GM23248 (cell line): ENCODE results near the gene CCDC88C. TPM values are rescaled to one million over a fixed set of nuclear protein-coding genes. Genes with fewer than 3 reads are reported as not detected.
"Not testable (repeated sequence)": the region's sequence is repeated elsewhere in the genome, so short reads cannot be mapped to it uniquely, and the experiment has no call there.

ENCODE experiments used
- DNase-seq: peaks from one replicate; pipeline ENCODE4 v3.0.0-alpha.2; 2015
- H2AFZ ChIP-seq: fragments of 200-600 bp; sonication (generic); 2 replicates; pipeline ENCODE4 v1.6.1; 2016; ENCODE audit warnings: antibody characterized with exemption
- H3F3A ChIP-seq: fragments of 200-600 bp; sonication (generic); 2 replicates; pipeline ENCODE4 v1.6.1; 2016; ENCODE audit warnings: mild to moderate bottlenecking, antibody characterized with exemption, mixed run types; ENCODE audit not compliant: insufficient read depth
- H3K27ac ChIP-seq: fragments of 200-600 bp; sonication (generic); 2 replicates; pipeline ENCODE4 v1.5.1; 2016; ENCODE audit warnings: mild to moderate bottlenecking
- H3K27me3 ChIP-seq: fragments of 200-600 bp; sonication (generic); replicated peaks from 2 replicates; pipeline ENCODE4 v1.6.1; 2016; ENCODE audit warnings: mild to moderate bottlenecking; ENCODE audit not compliant: insufficient read depth
- H3K36me3 ChIP-seq: fragments of 200-600 bp; sonication (generic); 2 replicates; pipeline ENCODE4 v1.6.1; 2016; ENCODE audit warnings: low read depth, mild to moderate bottlenecking
- H3K4me1 ChIP-seq: fragments of 200-600 bp; sonication (generic); 2 replicates; pipeline ENCODE4 v1.6.1; 2016; ENCODE audit warnings: mild to moderate bottlenecking; ENCODE audit not compliant: insufficient read depth
- H3K4me2 ChIP-seq: fragments of 200-600 bp; sonication (generic); one replicate; pipeline ENCODE4 v1.6.1; 2016; ENCODE audit warnings: mild to moderate bottlenecking; ENCODE audit not compliant: unreplicated experiment
- H3K4me3 ChIP-seq: fragments of 200-600 bp; sonication (generic); 2 replicates; pipeline ENCODE4 v1.5.1; 2016; ENCODE audit warnings: mild to moderate bottlenecking
- H3K79me2 ChIP-seq: fragments of 200-600 bp; sonication (generic); 2 replicates; pipeline ENCODE4 v1.6.1; 2016; ENCODE audit warnings: mild to moderate bottlenecking; ENCODE audit not compliant: insufficient read depth
- H3K9ac ChIP-seq: fragments of 200-600 bp; sonication (generic); 2 replicates; pipeline ENCODE4 v1.6.1; 2016; ENCODE audit warnings: mild to moderate bottlenecking
- H3K9me2 ChIP-seq: fragments of 200-600 bp; sonication (generic); 2 replicates; pipeline ENCODE4 v1.6.1; 2016; ENCODE audit warnings: mixed run types, mild to moderate bottlenecking, moderate library complexity; ENCODE audit not compliant: insufficient read depth
- H3K9me3 ChIP-seq: fragments of 200-600 bp; sonication (generic); one replicate; pipeline ENCODE4 v1.6.1; 2017; ENCODE audit warnings: low read depth
- H4K20me1 ChIP-seq: fragments of 200-600 bp; sonication (generic); 2 replicates; pipeline ENCODE4 v1.6.0; 2016; ENCODE audit not compliant: insufficient read depth
- EZH2 ChIP-seq: fragments of 200-600 bp; sonication (generic); IDR thresholded peaks from 2 replicates; pipeline ENCODE4 v1.6.1; 2018; ENCODE audit warnings: antibody characterized with exemption, mild to moderate bottlenecking; ENCODE audit not compliant: insufficient read depth, poor library complexity, severe bottlenecking
- EZH2phosphoT487 ChIP-seq: fragments of 200-600 bp; sonication (generic); IDR thresholded peaks from 2 replicates; pipeline ENCODE4 v1.6.1; 2018; ENCODE audit warnings: antibody characterized with exemption, moderate library complexity, mild to moderate bottlenecking, low read depth; ENCODE audit not compliant: insufficient read depth
- WGBS, 2 experiments: methylation state at CpG; one replicate each; pipeline ENCODE4 v1.1.6; 2015 to 2017; ENCODE audit warnings: low lambda C conversion rate in 2 of 2, low coverage in 1 of 2; ENCODE audit errors: missing lambda C conversion rate in 2 of 2; 5-methylcytosine and 5-hydroxymethylcytosine counted together
- in situ Hi-C: fragments of 300-500 bp; cut with MboI; formaldehyde crosslinking; loops from 2 replicates; pipeline ENCODE4 v1.15.0; 2020
- polyA plus RNA-seq: library from polyadenylated mRNA; unstranded; fragments of >200 nt; fragmentation: Nextera tagmentation; extraction: Ambion mirVana; gene quantifications from 2 replicates; pipeline ENCODE4 v1.2.1, GENCODE V29; 2016
- total RNA-seq: library from RNA; depleted of rRNA; stranded (reverse); fragments of >200 nt; shearing (Covaris generic); gene quantifications from 2 replicates; pipeline ENCODE4 v1.2.3, GENCODE V29; 2014

CCDC88C gene
- total and polyA plus RNA-seq, 2 experiments from 2014 or later = not detected

GRCh38 chr14:91409928-91410718 is 7.5 kb downstream of the CCDC88C start:
- H2AFZ ChIP-seq = no peak overlapping the region
- WGBS, 2 experiments = 65 to 68% methylated on average over 8 of the region's 8 CpGs
- in situ Hi-C loops = no loop called here

GRCh38 chr14:91409240-91409639 is 8.4 kb downstream of the CCDC88C start:
- H4K20me1 ChIP-seq, H3F3A ChIP-seq, H3K27ac ChIP-seq, H3K79me2 ChIP-seq, H3K36me3 ChIP-seq, H3K9me3 ChIP-seq, H3K9ac ChIP-seq, H3K4me2 ChIP-seq, H3K9me2 ChIP-seq, DNase-seq, H3K4me1 ChIP-seq, H3K4me3 ChIP-seq, in situ Hi-C loops, H2AFZ ChIP-seq: not testable (repeated sequence)
- 59 to 64% methylated on average over 6 of the region's 6 CpGs for WGBS, 2 experiments
- peaks cover 13% of the 10 kb centered on the region; the same call in 1 of the 2 replicates for H3K27me3 ChIP-seq

More at GRCh38 chr14:91409928-91410718, 7.5 kb downstream of the CCDC88C start:
- no peak for DNase-seq
- no peaks in the 10 kb centered on the region for H3K9me2 ChIP-seq
- no peaks in the 10 kb centered on the region for H4K20me1 ChIP-seq
- H3K27ac ChIP-seq = no peak overlapping the region
- no peak overlapping the region for H3K4me2 ChIP-seq
- no peaks in the 10 kb centered on the region for H3K9me3 ChIP-seq
- H3K9ac ChIP-seq = no peak overlapping the region
- TF ChIP-seq EZH2 = no peak
- TF ChIP-seq EZH2phosphoT487 = no peak
- H3K4me3 ChIP-seq = no peak overlapping the region
- H3K4me1 ChIP-seq = no peaks in the 10 kb centered on the region
- H3K79me2 ChIP-seq = no peaks in the 10 kb centered on the region
- no peaks in the 10 kb centered on the region for H3K36me3 ChIP-seq
- H3F3A ChIP-seq = no peaks in the 10 kb centered on the region
- H3K27me3 ChIP-seq = peaks cover 19% of the 10 kb centered on the region; the same call in 1 of the 2 replicates

- Histone ChIP-seq H2AFZ (no peak overlapping the region), H3K4me3 (no peak overlapping the region), H3K9me2 (no peaks in the 10 kb centered on the region), H3K4me2 (no peak overlapping the region), H3K27me3 (peaks cover 21% of the 10 kb centered on the region), H3K27ac (no peak overlapping the region), H3K4me1 (no peaks in the 10 kb centered on the region), H3K9me3 (no peaks in the 10 kb centered on the region), H3K36me3 (no peaks in the 10 kb centered on the region), H3F3A (no peaks in the 10 kb centered on the region), H3K79me2 (no peaks in the 10 kb centered on the region), H3K9ac (no peak overlapping the region), H4K20me1 (no peaks in the 10 kb centered on the region)
- in situ Hi-C loops = no loop called here
- TF ChIP-seq EZH2phosphoT487 (no peak), EZH2 (no peak)
- whole genome bisulfite sequencing, 2 experiments = 57 to 68% methylated on average over 5 of the region's 5 CpGs
- no peak for DNase-seq
Observed at GRCh38 chr14:91406982-91407381, 10.6 kb downstream of the CCDC88C start.

DNA sequence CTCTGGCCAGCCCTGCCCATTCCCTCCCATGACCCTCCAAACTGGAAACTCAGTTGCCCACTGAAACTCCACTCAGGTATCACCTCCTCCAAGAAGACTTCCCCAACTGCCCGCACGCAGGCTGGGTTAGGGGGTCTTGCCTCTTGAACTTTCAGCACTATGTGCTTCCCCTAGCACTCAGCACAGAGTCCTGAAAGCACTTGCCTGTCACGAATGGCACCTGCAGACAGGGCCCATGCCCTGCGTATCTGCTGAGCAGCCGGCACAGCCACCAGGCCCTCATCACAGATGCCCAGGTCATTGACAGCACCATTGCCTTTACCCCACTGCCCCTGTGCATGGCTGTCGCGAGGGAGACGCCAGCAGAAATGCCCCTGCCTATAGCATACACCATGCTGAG is 11.2 kb downstream of the CCDC88C start:
- Histone ChIP-seq H3K36me3 (no peaks in the 10 kb centered on the region), H3K9me3 (no peaks in the 10 kb centered on the region), H3K27ac (no peak overlapping the region), H3K4me3 (no peak overlapping the region), H3K4me2 (no peak overlapping the region), H3K9me2 (no peaks in the 10 kb centered on the region), H4K20me1 (no peaks in the 10 kb centered on the region), H3K4me1 (no peaks in the 10 kb centered on the region), H3K79me2 (no peaks in the 10 kb centered on the region), H3K9ac (no peak overlapping the region), H3F3A (no peaks in the 10 kb centered on the region), H2AFZ (no peak overlapping the region), H3K27me3 (peaks cover 21% of the 10 kb centered on the region)
- no peak for DNase-seq
- TF ChIP-seq EZH2 = no peak
- 74 to 80% methylated on average over 8 of the region's 8 CpGs for WGBS, 2 experiments
- in situ Hi-C loops = no loop called here
